Astrocyte of the spinal cord (primary cell): Measurements from ENCODE around the gene CEP85L.

Experiments
- DNase-seq: peaks from one replicate; pipeline ENCODE4 v3.0.0; 2011; ENCODE audit warnings: low read depth, low spot score
- H3K4me3 ChIP-seq: 2 replicates; pipeline ENCODE4 v1.5.1; 2011; ENCODE audit warnings: low read depth, mild to moderate bottlenecking, low read length, moderate library complexity
- in situ Hi-C: cut with HindIII; loops from 2 replicates; pipeline ENCODE4 v1.10.0; 2017; ENCODE audit warnings: low sequenced_read_pairs
- TF ChIP-seq, protein P1 (sequence below): IDR thresholded peaks from 2 replicates; pipeline ENCODE4 v1.5.1; 2012; ENCODE audit warnings: low read depth, mild to moderate bottlenecking, low read length, inconsistent platforms

The CEP85L gene

GRCh38 chr6:118544105-118544504 is 107.3 kb downstream of the CEP85L start:
- no peak overlapping the region for H3K4me3 ChIP-seq
- DNase-seq: peak; percentile 23
- TF ChIP-seq, protein P1, sequence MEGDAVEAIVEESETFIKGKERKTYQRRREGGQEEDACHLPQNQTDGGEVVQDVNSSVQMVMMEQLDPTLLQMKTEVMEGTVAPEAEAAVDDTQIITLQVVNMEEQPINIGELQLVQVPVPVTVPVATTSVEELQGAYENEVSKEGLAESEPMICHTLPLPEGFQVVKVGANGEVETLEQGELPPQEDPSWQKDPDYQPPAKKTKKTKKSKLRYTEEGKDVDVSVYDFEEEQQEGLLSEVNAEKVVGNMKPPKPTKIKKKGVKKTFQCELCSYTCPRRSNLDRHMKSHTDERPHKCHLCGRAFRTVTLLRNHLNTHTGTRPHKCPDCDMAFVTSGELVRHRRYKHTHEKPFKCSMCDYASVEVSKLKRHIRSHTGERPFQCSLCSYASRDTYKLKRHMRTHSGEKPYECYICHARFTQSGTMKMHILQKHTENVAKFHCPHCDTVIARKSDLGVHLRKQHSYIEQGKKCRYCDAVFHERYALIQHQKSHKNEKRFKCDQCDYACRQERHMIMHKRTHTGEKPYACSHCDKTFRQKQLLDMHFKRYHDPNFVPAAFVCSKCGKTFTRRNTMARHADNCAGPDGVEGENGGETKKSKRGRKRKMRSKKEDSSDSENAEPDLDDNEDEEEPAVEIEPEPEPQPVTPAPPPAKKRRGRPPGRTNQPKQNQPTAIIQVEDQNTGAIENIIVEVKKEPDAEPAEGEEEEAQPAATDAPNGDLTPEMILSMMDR: no peak
- in situ Hi-C loops: no loop called here

DNA sequence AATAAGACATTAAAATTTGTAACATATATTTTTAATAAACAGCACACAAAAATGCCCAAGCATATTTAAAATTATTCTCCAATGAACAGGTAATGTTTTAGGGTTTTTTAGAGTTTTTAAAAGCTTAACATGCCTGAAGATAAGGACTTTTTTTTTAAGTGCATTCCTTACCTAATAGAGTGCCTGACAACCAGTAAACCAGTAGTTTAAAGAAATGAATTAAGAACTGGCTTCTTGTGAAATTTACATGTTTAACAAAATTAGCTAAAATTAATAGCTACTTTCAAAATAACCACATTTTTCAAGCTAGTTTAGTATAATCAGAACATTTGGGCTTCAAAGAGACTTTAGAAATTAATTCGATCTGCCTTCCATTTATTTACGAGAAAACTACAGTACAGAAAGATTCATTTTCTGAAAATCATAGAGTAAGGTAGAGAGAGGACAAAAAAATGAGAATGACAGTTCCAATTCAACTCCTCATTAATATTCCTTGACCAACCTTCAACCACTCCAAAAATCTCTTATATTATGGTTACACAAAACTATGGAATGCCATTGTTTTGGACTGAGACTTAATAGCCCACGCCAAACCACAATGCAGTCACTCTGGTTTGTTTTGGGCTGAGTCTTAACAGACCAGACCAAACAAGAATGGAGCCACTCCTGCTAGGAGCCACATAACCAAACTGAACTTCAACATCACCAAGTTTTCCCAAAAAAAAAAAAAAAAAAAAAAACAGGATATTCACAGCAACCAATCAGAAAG is 109.0 kb downstream of the CEP85L start:
- in situ Hi-C loops: no loop called here
- peak; percentile 78 for DNase-seq
- TF ChIP-seq, protein P1: no peak
- H3K4me3 ChIP-seq: no peak overlapping the region

DNA sequence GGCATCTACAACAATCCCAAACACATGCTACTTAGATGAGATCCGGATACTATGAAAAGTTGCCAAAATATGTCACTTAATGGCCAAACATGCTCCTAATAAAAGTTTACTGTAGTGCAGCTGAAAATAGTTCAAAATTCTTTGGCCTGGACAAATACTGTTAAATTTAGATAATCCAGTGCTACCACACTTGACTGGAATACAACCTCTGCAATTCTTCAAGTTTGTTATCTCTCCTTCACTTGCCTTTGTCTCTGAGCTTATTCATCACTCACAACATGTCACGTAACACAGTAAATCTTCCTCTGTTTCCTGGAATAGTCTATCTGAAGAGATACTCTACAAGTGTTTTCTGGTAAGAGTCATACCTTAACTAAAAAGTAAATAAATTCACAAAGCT is 113.8 kb downstream of the CEP85L start:
- in situ Hi-C loops: no loop called here
- no peak overlapping the region for H3K4me3 ChIP-seq
- TF ChIP-seq, protein P1: no peak
- DNase-seq: no peak

DNA sequence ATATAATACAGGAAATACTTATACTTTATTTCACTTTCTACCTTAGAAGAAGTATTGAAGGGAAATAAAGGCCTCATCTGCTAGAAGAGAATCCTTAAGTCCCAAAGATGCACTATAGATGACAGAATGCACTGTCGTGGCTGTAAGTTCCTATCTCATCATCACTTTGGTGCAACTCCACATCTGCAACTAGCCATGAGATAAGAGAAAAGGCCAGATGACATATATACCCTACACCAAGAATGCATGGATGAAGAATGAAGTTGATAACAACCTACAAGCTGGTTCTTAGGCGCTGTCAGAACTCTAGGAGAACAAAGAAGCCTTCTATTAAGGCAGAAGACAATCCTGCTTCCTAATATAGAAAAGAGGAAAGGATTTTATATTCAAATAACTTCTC is 114.9 kb downstream of the CEP85L start:
- H3K4me3 ChIP-seq: no peak overlapping the region
- no peak for DNase-seq
- TF ChIP-seq, protein P1: no peak
- in situ Hi-C loops: no loop called here

DNA sequence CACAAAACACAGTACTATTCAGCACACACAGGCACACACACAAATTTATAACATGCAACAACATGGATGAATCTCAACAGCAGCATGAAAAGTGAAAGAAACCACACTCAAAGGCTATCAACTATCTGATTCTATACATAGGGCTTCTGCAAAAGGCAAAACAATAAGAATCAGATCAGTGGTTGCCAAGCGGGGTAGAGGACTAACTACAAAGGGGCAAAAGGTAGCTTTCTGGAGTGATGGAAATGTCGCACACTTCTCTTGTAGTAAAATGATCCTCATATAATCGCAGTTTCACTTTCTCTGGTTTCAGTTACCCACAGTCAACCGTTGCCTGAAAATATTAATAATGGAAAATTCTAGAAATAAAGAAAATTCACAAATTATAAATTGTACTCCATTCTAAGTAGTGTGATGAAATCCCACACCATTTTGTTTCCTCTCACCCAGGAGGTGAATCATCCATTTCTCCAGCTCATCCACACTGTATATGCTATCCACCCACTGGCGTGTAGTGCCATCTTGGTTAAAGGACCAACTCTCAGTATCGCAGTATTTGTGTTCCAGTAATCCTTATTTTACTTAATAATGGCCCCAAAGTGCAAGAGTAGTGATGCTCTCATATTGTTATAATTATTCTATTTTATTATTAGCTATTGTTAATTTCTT is 116.1 kb downstream of the CEP85L start:
- no peak for DNase-seq
- no peak overlapping the region for H3K4me3 ChIP-seq

DNA sequence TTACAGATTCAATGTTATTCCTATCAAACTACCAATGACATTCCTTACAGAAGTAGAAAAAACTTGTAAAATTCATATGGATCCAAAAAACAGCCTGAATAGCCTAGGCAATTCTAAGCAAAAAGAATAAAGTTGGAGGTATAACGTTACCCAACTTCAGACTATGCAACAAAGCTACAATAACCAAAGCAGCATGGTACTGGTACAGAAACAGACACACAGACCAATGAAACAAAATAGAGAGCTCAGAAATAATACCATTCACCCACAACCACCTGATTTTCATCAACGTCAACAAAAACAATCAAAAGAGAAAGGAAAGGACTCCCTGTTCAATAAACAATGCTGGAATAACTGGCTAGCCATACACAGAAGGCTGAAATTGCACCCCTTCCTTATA is 120.4 kb downstream of the CEP85L start:
- TF ChIP-seq, protein P1: no peak
- no peak overlapping the region for H3K4me3 ChIP-seq
- DNase-seq: no peak
- in situ Hi-C loops: no loop called here

More for the DNA sequence above, 116.1 kb downstream of the CEP85L start:
- TF ChIP-seq, protein P1: no peak
- in situ Hi-C loops: no loop called here
